Osteoblast (primary cell): ENCODE data around the gene RAD51B. TPM values are rescaled to one million over a fixed set of nuclear protein-coding genes. Genes with fewer than 3 reads are reported as not detected.

Experiments used
- DNase-seq: peaks from one replicate; pipeline ENCODE4 v3.0.0; 2011; ENCODE audit warnings: low spot score, mixed read lengths; ENCODE audit not compliant: insufficient read length; ENCODE audit errors: missing footprints
- H2AFZ ChIP-seq: 2 replicates; pipeline ENCODE4 v1.6.0; 2011; ENCODE audit warnings: mild to moderate bottlenecking, low read length
- H3K27ac ChIP-seq: 2 replicates; pipeline ENCODE4 v1.5.1; 2011; ENCODE audit warnings: mild to moderate bottlenecking, low read depth, low read length, moderate library complexity
- H3K27me3 ChIP-seq: 2 replicates; pipeline ENCODE4 v1.6.0; 2012; ENCODE audit warnings: mild to moderate bottlenecking, control low read depth, inconsistent platforms, low read length, moderate library complexity; ENCODE audit not compliant: insufficient read depth
- H3K36me3 ChIP-seq: 2 replicates; pipeline ENCODE4 v1.5.1; 2011; ENCODE audit warnings: mild to moderate bottlenecking, low read length, control low read depth, moderate library complexity; ENCODE audit not compliant: insufficient read depth
- H3K4me1 ChIP-seq: 2 replicates; pipeline ENCODE4 v1.5.1; 2011; ENCODE audit warnings: mild to moderate bottlenecking, low read length, control low read depth, moderate library complexity; ENCODE audit not compliant: insufficient read depth
- H3K4me2 ChIP-seq: 2 replicates; pipeline ENCODE4 v1.6.0; 2011; ENCODE audit warnings: mild to moderate bottlenecking, low read length; ENCODE audit not compliant: insufficient read depth
- H3K4me3 ChIP-seq: fragments of 200-600 bp; sonication (generic); 3 replicates; pipeline ENCODE4 v1.5.1; 2012; ENCODE audit warnings: mild to moderate bottlenecking, low read length, inconsistent platforms; ENCODE audit not compliant: insufficient read depth
- H3K79me2 ChIP-seq: 2 replicates; pipeline ENCODE4 v1.6.0; 2012; ENCODE audit warnings: mild to moderate bottlenecking, low read length, control low read depth, inconsistent platforms; ENCODE audit not compliant: insufficient read depth
- H3K9me3 ChIP-seq: 2 replicates; pipeline ENCODE4 v1.5.1; 2011; ENCODE audit warnings: low read depth, low read length, control low read depth
- H4K20me1 ChIP-seq: 2 replicates; pipeline ENCODE4 v1.6.0; 2012; ENCODE audit warnings: mild to moderate bottlenecking, low read length, control low read depth; ENCODE audit not compliant: insufficient read depth
- total RNA-seq: library from RNA; depleted of rRNA; stranded (reverse); fragments of >200 nt; gene quantifications from 2 replicates; pipeline ENCODE4 v1.2.3, GENCODE V29; 2012
- TF ChIP-seq, protein P1 (sequence below): IDR thresholded peaks from 2 replicates; pipeline ENCODE4 v1.5.1; 2011; ENCODE audit warnings: mild to moderate bottlenecking, low read depth, low read length, moderate library complexity; ENCODE audit errors: extremely low read depth

RAD51B gene
- total RNA-seq, 1 donor, result 13.8 TPM

- H2AFZ ChIP-seq, result no peak overlapping the region
- H3K79me2 ChIP-seq, result no peaks in the 10 kb centered on the region
- no peak overlapping the region for H3K4me3 ChIP-seq
- TF ChIP-seq, protein P1, sequence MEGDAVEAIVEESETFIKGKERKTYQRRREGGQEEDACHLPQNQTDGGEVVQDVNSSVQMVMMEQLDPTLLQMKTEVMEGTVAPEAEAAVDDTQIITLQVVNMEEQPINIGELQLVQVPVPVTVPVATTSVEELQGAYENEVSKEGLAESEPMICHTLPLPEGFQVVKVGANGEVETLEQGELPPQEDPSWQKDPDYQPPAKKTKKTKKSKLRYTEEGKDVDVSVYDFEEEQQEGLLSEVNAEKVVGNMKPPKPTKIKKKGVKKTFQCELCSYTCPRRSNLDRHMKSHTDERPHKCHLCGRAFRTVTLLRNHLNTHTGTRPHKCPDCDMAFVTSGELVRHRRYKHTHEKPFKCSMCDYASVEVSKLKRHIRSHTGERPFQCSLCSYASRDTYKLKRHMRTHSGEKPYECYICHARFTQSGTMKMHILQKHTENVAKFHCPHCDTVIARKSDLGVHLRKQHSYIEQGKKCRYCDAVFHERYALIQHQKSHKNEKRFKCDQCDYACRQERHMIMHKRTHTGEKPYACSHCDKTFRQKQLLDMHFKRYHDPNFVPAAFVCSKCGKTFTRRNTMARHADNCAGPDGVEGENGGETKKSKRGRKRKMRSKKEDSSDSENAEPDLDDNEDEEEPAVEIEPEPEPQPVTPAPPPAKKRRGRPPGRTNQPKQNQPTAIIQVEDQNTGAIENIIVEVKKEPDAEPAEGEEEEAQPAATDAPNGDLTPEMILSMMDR, result no peak
- H3K36me3 ChIP-seq, result no peaks in the 10 kb centered on the region
- peaks cover 40% of the 10 kb centered on the region for H3K4me1 ChIP-seq
- no peak for DNase-seq
- H3K27me3 ChIP-seq, result no peaks in the 10 kb centered on the region
- H3K4me2 ChIP-seq, result no peak overlapping the region
- no peak overlapping the region for H3K27ac ChIP-seq
- no peaks in the 10 kb centered on the region for H3K9me3 ChIP-seq
- no peaks in the 10 kb centered on the region for H4K20me1 ChIP-seq
Observed at GRCh38 chr14:68574906-68575305, 755.3 kb downstream of the RAD51B start.

GRCh38 chr14:68575426-68575825, 755.8 kb downstream of the RAD51B start:
- Histone ChIP-seq H3K27me3 (no peaks in the 10 kb centered on the region), H3K4me2 (no peak overlapping the region), H4K20me1 (no peaks in the 10 kb centered on the region), H3K4me1 (peaks cover 40% of the 10 kb centered on the region), H3K9me3 (no peaks in the 10 kb centered on the region), H3K27ac (peak overlapping the region; percentile 90), H3K36me3 (no peaks in the 10 kb centered on the region), H2AFZ (no peak overlapping the region), H3K79me2 (no peaks in the 10 kb centered on the region), H3K4me3 (no peak overlapping the region)
- TF ChIP-seq, protein P1, result no peak
- DNase-seq, result no peak

- H3K79me2 ChIP-seq, result no peaks in the 10 kb centered on the region
- no peaks in the 10 kb centered on the region for H3K36me3 ChIP-seq
- H2AFZ ChIP-seq, result peak overlapping the region; percentile 13
- H4K20me1 ChIP-seq, result no peaks in the 10 kb centered on the region
- H3K4me1 ChIP-seq, result peaks cover 40% of the 10 kb centered on the region
- TF ChIP-seq, protein P1, result no peak
- no peaks in the 10 kb centered on the region for H3K9me3 ChIP-seq
- H3K4me3 ChIP-seq, result no peak overlapping the region
- peak overlapping the region; percentile 90 for H3K27ac ChIP-seq
- H3K27me3 ChIP-seq, result no peaks in the 10 kb centered on the region
- no peak for DNase-seq
- H3K4me2 ChIP-seq, result no peak overlapping the region
Observed at GRCh38 chr14:68576031-68576430, 756.5 kb downstream of the RAD51B start.

- no peaks in the 10 kb centered on the region for H3K27me3 ChIP-seq
- H4K20me1 ChIP-seq, result no peaks in the 10 kb centered on the region
- H3K36me3 ChIP-seq, result no peaks in the 10 kb centered on the region
- TF ChIP-seq, protein P1, result no peak
- no peak overlapping the region for H3K4me3 ChIP-seq
- H3K27ac ChIP-seq, result peak overlapping the region; percentile 90
- peak; percentile 88 for DNase-seq
- H3K79me2 ChIP-seq, result no peaks in the 10 kb centered on the region
- peaks cover 40% of the 10 kb centered on the region for H3K4me1 ChIP-seq
- H3K9me3 ChIP-seq, result no peaks in the 10 kb centered on the region
- H3K4me2 ChIP-seq, result no peak overlapping the region
- H2AFZ ChIP-seq, result no peak overlapping the region
Observed at GRCh38 chr14:68576496-68577244, 757.1 kb downstream of the RAD51B start.
